IMR-90 (cell line): ENCODE results near the gene PDZD7. TPM values are rescaled to one million over a fixed set of nuclear protein-coding genes. Genes with fewer than 3 reads are reported as not detected.

ENCODE experiments used
- ATAC-seq: fragments of 200-7000 bp; cut with Tn5 transposase; 2 replicates; pipeline ENCODE4 v1.9.1; 2020; ENCODE audit warnings: low read depth, mild to moderate bottlenecking, moderate library complexity
- BruUV-seq: library from RNA; stranded (reverse); fragments of 400-500 nt; replicated peaks from 2 replicates; lab custom pipeline; 2021; lab: Mats Ljungman, UMichigan
- CTCF ChIA-PET: fragments of 300-600 bp; formaldehyde crosslinking; extraction: SDS; loops from one replicate; lab custom pipeline; 2021; ENCODE audit warnings: antibody characterized with exemption; lab: Yijun Ruan, JAX
- POLR2A ChIA-PET: fragments of 300-600 bp; sonication (Branson Sonifier 250); formaldehyde crosslinking; loops from one replicate; lab custom pipeline; 2022; ENCODE audit warnings: antibody characterized with exemption; ENCODE audit not compliant: unreplicated experiment; lab: Charles Lee
- DNase-seq: peaks from one replicate; pipeline ENCODE4 v3.0.0; 2013
- H2AFZ ChIP-seq: replicated peaks from 2 replicates; pipeline ENCODE3; 2013; ENCODE audit warnings: low read length, mild to moderate bottlenecking; ENCODE audit not compliant: poor library complexity
- H2AK5ac ChIP-seq: 2 replicates; pipeline ENCODE4 v1.6.1; 2013; ENCODE audit warnings: low read depth, low read length, inconsistent platforms
- H2AK9ac ChIP-seq: replicated peaks from 2 replicates; pipeline ENCODE3; 2013; ENCODE audit warnings: mild to moderate bottlenecking, low read depth, low read length, moderate library complexity; ENCODE audit not compliant: poor library complexity
- H2BK120ac ChIP-seq: 2 replicates; pipeline ENCODE4 v1.6.1; 2013; ENCODE audit warnings: low read depth, low read length, inconsistent platforms
- H2BK15ac ChIP-seq: 3 replicates; pipeline ENCODE4 v1.6.1; 2013; ENCODE audit warnings: low read depth, low read length, inconsistent platforms
- H2BK20ac ChIP-seq: 2 replicates; pipeline ENCODE4 v1.6.1; 2013; ENCODE audit warnings: low read depth, mild to moderate bottlenecking, inconsistent platforms, low read length, moderate library complexity
- H2BK5ac ChIP-seq: 2 replicates; pipeline ENCODE4 v1.6.1; 2013; ENCODE audit warnings: mild to moderate bottlenecking, low read depth, low read length, inconsistent platforms; ENCODE audit not compliant: poor library complexity, severe bottlenecking
- H3K14ac ChIP-seq: replicated peaks from 2 replicates; pipeline ENCODE4 v1.6.1; 2013; ENCODE audit warnings: low read depth, low read length, inconsistent platforms
- H3K18ac ChIP-seq: 2 replicates; pipeline ENCODE4 v1.6.1; 2013; ENCODE audit warnings: low read depth, low read length, control low read depth
- H3K23ac ChIP-seq: 2 replicates; pipeline ENCODE4 v1.6.1; 2013; ENCODE audit warnings: low read depth, low read length, inconsistent platforms
- H3K27ac ChIP-seq: 2 replicates; pipeline ENCODE4 v1.5.1; 2013; ENCODE audit warnings: mild to moderate bottlenecking, control low read depth, low read length; ENCODE audit not compliant: insufficient read depth
- H3K27me3 ChIP-seq: 2 replicates; pipeline ENCODE4 v1.6.1; 2013; ENCODE audit warnings: low read length; ENCODE audit not compliant: control insufficient read depth, insufficient read depth
- H3K36me3 ChIP-seq: 2 replicates; pipeline ENCODE4 v1.6.1; 2013; ENCODE audit warnings: low read length, mixed read lengths; ENCODE audit not compliant: control insufficient read depth, insufficient read depth
- H3K4ac ChIP-seq: 2 replicates; pipeline ENCODE4 v1.6.1; 2013; ENCODE audit warnings: low read depth, low read length, inconsistent platforms
- H3K4me1 ChIP-seq: 2 replicates; pipeline ENCODE4 v1.6.1; 2013; ENCODE audit warnings: low read length, mixed read lengths; ENCODE audit not compliant: control insufficient read depth, insufficient read depth
- H3K4me2 ChIP-seq: 2 replicates; pipeline ENCODE4 v1.6.1; 2013; ENCODE audit warnings: low read depth, mild to moderate bottlenecking, control low read depth, low read length, moderate library complexity
- H3K4me3 ChIP-seq: 2 replicates; pipeline ENCODE4 v1.5.1; 2013; ENCODE audit warnings: low read depth, mild to moderate bottlenecking, control low read depth, low read length, moderate library complexity; ENCODE audit not compliant: insufficient read depth
- H3K56ac ChIP-seq: 2 replicates; pipeline ENCODE4 v1.6.1; 2013; ENCODE audit warnings: low read length, inconsistent platforms; ENCODE audit not compliant: insufficient read depth; ENCODE audit errors: extremely low read depth
- H3K79me1 ChIP-seq, 2 experiments: 2 replicates each; pipeline ENCODE4 v1.6.1; 2013; ENCODE audit warnings: low read length in 2 of 2, inconsistent platforms in 1 of 2, low read depth in 1 of 2
- H3K9ac ChIP-seq: 2 replicates; pipeline ENCODE4 v1.6.1; 2013; ENCODE audit warnings: low read depth, low read length, control low read depth
- H3K9me1 ChIP-seq: 2 replicates; pipeline ENCODE4 v1.6.1; 2013; ENCODE audit warnings: low read length, inconsistent platforms; ENCODE audit not compliant: insufficient read depth
- H3K9me3 ChIP-seq: 2 replicates; pipeline ENCODE4 v1.6.1; 2013; ENCODE audit warnings: low read length; ENCODE audit not compliant: control insufficient read depth, insufficient read depth
- H4K20me1 ChIP-seq: 2 replicates; pipeline ENCODE4 v1.6.1; 2013; ENCODE audit warnings: low read length, inconsistent platforms; ENCODE audit not compliant: insufficient read depth
- H4K5ac ChIP-seq: 2 replicates; pipeline ENCODE4 v1.6.1; 2013; ENCODE audit warnings: mild to moderate bottlenecking, low read depth, low read length, control low read depth
- H4K8ac ChIP-seq, 2 experiments: 2 replicates each; pipeline ENCODE4 v1.6.1; 2013; ENCODE audit warnings: low read depth in 2 of 2, low read length in 2 of 2, control low read depth in 1 of 2, inconsistent platforms in 1 of 2
- H4K91ac ChIP-seq: 2 replicates; pipeline ENCODE4 v1.6.1; 2013; ENCODE audit warnings: low read depth, low read length, inconsistent platforms; ENCODE audit not compliant: insufficient read depth
- POLR2A ChIP-seq: IDR thresholded peaks from 2 replicates; pipeline ENCODE4 v1.6.1; 2012; ENCODE audit warnings: mild to moderate bottlenecking, low read depth, low read length
- RFX5 ChIP-seq: IDR thresholded peaks from 2 replicates; pipeline ENCODE4 v1.8.0; 2012; ENCODE audit warnings: low read depth, mild to moderate bottlenecking, low read length, moderate library complexity
- WGBS, 2 experiments: methylation state at CpG; one replicate each; pipeline versions ENCODE4 v1.1.5 to v1.1.7; 2013; ENCODE audit warnings: missing lambda C conversion rate in 2 of 2; ENCODE audit not compliant: insufficient read length in 1 of 2; ENCODE audit errors: extremely low coverage in 2 of 2; 5-methylcytosine and 5-hydroxymethylcytosine counted together
- dilution Hi-C: fragments of 300-500 bp; cut with HindIII; formaldehyde crosslinking; loops from one replicate; pipeline ENCODE4 v1.14.3; 2018; ENCODE audit warnings: low sequenced_read_pairs; ENCODE audit not compliant: unreplicated experiment
- in situ Hi-C: fragments of 300-500 bp; cut with MboI; formaldehyde crosslinking; loops from 3 replicates; pipeline ENCODE4 v1.14.3; 2019; ENCODE audit warnings: low sequenced_read_pairs, inconsistent platforms, mixed read lengths
- intact Hi-C: fragments of 100-400 bp; cut with micrococcal nuclease; formaldehyde crosslinking; loops from 2 replicates; pipeline ENCODE4 v1.10.0; 2022
- polyA plus RNA-seq, 3 experiments: library from polyadenylated mRNA; depleted of rRNA; stranded (reverse); fragments of >200 nt; gene quantifications; 2 replicates each; pipeline ENCODE4 v1.2.3, GENCODE V29; 2012; ENCODE audit warnings: low replicate concordance in 1 of 3
- total RNA-seq: library from RNA; depleted of rRNA; stranded (reverse); fragments of >200 nt; gene quantifications from 2 replicates; pipeline ENCODE4 v1.2.3, GENCODE V29; 2012

PDZD7 gene
- total and polyA plus RNA-seq, 2 of the 4 experiments (the other 2 are of a cell fraction), result 0.90 to 1.5 TPM

- Histone ChIP-seq H2AFZ (no peak overlapping the region), H2BK15ac (no peak overlapping the region), H3K23ac (no peak overlapping the region), H4K5ac (no peak overlapping the region), H4K91ac (no peak overlapping the region), H3K18ac (no peak overlapping the region), H3K56ac (no peak overlapping the region), H3K4me2 (no peak overlapping the region), H3K4me3 (no peak overlapping the region), H3K36me3 (no peaks in the 10 kb centered on the region), H2BK20ac (no peak overlapping the region), H3K27me3 (peaks cover 35% of the 10 kb centered on the region), H3K4me1 (peaks cover 7% of the 10 kb centered on the region), H3K4ac (no peak overlapping the region), H2BK5ac (no peak overlapping the region), H3K79me1 (no peaks in the 10 kb centered on the region), H3K14ac (no peak overlapping the region), H4K8ac (no peak overlapping the region), H2BK120ac (no peak overlapping the region), H4K20me1 (no peaks in the 10 kb centered on the region), H3K9me3 (no peaks in the 10 kb centered on the region), H3K9me1 (peaks cover 4% of the 10 kb centered on the region; the same call in 1 of the 2 replicates), H2AK5ac (no peak overlapping the region), H2AK9ac (no peak overlapping the region), H3K27ac (no peak overlapping the region), H3K9ac (no peak overlapping the region)
- ChIA-PET CTCF (interaction anchor here (1.3 kb wide), 1 partner anchor 20 kb away, joined by 3 read pairs; no protein-coding TSS in a partner anchor), POLR2A (no interaction called here)
- in situ Hi-C loops, result no loop called here
- no TSS peak for BruUV-seq
- ATAC-seq (no peak), DNase-seq (no peak)
- TF ChIP-seq POLR2A (no peak), RFX5 (no peak)
- dilution Hi-C loops, result no loop called here
- intact Hi-C loops, result no loop called here
- 83% methylated on average over 1 of the region's 3 CpGs; no CpG with 5 or more reads in 1 of the 2 experiments for WGBS, 2 experiments
Measured at GRCh38 chr10:101070098-101070497, 39.2 kb upstream of the PDZD7 start.
